WERI-Rb-1 (cell line): ENCODE data around the gene ADRB2.

Source experiments
- DNase-seq: peaks from one replicate; pipeline ENCODE4 v3.0.0-alpha.2; 2020
- H3K27ac ChIP-seq: fragments of 250-450 bp; sonication (Bioruptor Pico); 2 replicates; pipeline ENCODE4 v1.5.1; 2020; ENCODE audit warnings: mild to moderate bottlenecking, moderate library complexity
- H3K27me3 ChIP-seq: fragments of 250-450 bp; sonication (Bioruptor Pico); 2 replicates; pipeline ENCODE4 v1.5.1; 2021; ENCODE audit warnings: mild to moderate bottlenecking, low read depth, moderate library complexity; ENCODE audit not compliant: insufficient read depth, severe bottlenecking
- H3K36me3 ChIP-seq: fragments of 250-450 bp; sonication (Bioruptor Pico); 2 replicates; pipeline ENCODE4 v1.5.1; 2020; ENCODE audit warnings: mild to moderate bottlenecking, moderate library complexity
- H3K4me3 ChIP-seq: 2 replicates; pipeline ENCODE4 v1.5.1; 2011; ENCODE audit warnings: low read depth, mild to moderate bottlenecking, control low read depth, low read length
- H3K9me3 ChIP-seq: fragments of 250-450 bp; sonication (Bioruptor Pico); 2 replicates; pipeline ENCODE4 v1.5.1; 2021; ENCODE audit warnings: mild to moderate bottlenecking, moderate library complexity; ENCODE audit not compliant: severe bottlenecking
- CTCF ChIP-seq: IDR thresholded peaks from 2 replicates; pipeline ENCODE4 v1.5.1; 2011; ENCODE audit warnings: low read depth, mild to moderate bottlenecking, control low read depth, inconsistent platforms, low read length

The ADRB2 gene

GRCh38 chr5:148807851-148808250 is 18.6 kb upstream of the ADRB2 start:
- Histone ChIP-seq H3K4me3 (no peak overlapping the region), H3K9me3 (no peaks in the 10 kb centered on the region), H3K27me3 (peaks cover 18% of the 10 kb centered on the region), H3K27ac (no peak overlapping the region), H3K36me3 (no peaks in the 10 kb centered on the region)
- no peak for DNase-seq
- no peak for TF ChIP-seq CTCF

GRCh38 chr5:148808864-148809642 is 17.4 kb upstream of the ADRB2 start:
- no peaks in the 10 kb centered on the region for H3K36me3 ChIP-seq
- no peak overlapping the region for H3K27ac ChIP-seq
- no peaks in the 10 kb centered on the region for H3K9me3 ChIP-seq
- peaks cover 18% of the 10 kb centered on the region for H3K27me3 ChIP-seq
- no peak overlapping the region for H3K4me3 ChIP-seq
- no peak for TF ChIP-seq CTCF
- DNase-seq, result peak; percentile 47

- H3K9me3 ChIP-seq, result no peaks in the 10 kb centered on the region
- DNase-seq, result no peak
- H3K27ac ChIP-seq, result no peak overlapping the region
- no peaks in the 10 kb centered on the region for H3K36me3 ChIP-seq
- H3K27me3 ChIP-seq, result peaks cover 20% of the 10 kb centered on the region
- no peak overlapping the region for H3K4me3 ChIP-seq
- TF ChIP-seq CTCF, result no peak
These were observed 16.5 kb upstream of the ADRB2 start for GRCh38 chr5:148809781-148810524.

- no peak for TF ChIP-seq CTCF
- no peak for DNase-seq
- H3K36me3 ChIP-seq, result no peaks in the 10 kb centered on the region
- peaks cover 27% of the 10 kb centered on the region for H3K27me3 ChIP-seq
- no peak overlapping the region for H3K4me3 ChIP-seq
- H3K27ac ChIP-seq, result no peak overlapping the region
- H3K9me3 ChIP-seq, result no peaks in the 10 kb centered on the region
These were observed 15.6 kb upstream of the ADRB2 start for GRCh38 chr5:148810823-148811222.

- Histone ChIP-seq H3K27me3 (peaks cover 30% of the 10 kb centered on the region), H3K36me3 (no peaks in the 10 kb centered on the region), H3K9me3 (no peaks in the 10 kb centered on the region), H3K4me3 (no peak overlapping the region), H3K27ac (no peak overlapping the region)
- no peak for DNase-seq
- TF ChIP-seq CTCF, result no peak
These were observed 14.7 kb upstream of the ADRB2 start for GRCh38 chr5:148811756-148812155.
